HG03103 (cell line): ENCODE results near the gene EFCAB8.
"Not testable (repeated sequence)": the region's sequence is repeated elsewhere in the genome, so short reads cannot be mapped to it uniquely, and the experiment has no call there.

ENCODE experiments used
- ATAC-seq: cut with Tn5 transposase; IDR thresholded peaks from one replicate; pipeline ENCODE4 v1.9.1; 2021; ENCODE audit warnings: low read depth; ENCODE audit not compliant: unreplicated experiment

The EFCAB8 gene

GRCh38 chr20:32934580-32934979, 75.9 kb downstream of the EFCAB8 start:
- no peak for ATAC-seq

DNA sequence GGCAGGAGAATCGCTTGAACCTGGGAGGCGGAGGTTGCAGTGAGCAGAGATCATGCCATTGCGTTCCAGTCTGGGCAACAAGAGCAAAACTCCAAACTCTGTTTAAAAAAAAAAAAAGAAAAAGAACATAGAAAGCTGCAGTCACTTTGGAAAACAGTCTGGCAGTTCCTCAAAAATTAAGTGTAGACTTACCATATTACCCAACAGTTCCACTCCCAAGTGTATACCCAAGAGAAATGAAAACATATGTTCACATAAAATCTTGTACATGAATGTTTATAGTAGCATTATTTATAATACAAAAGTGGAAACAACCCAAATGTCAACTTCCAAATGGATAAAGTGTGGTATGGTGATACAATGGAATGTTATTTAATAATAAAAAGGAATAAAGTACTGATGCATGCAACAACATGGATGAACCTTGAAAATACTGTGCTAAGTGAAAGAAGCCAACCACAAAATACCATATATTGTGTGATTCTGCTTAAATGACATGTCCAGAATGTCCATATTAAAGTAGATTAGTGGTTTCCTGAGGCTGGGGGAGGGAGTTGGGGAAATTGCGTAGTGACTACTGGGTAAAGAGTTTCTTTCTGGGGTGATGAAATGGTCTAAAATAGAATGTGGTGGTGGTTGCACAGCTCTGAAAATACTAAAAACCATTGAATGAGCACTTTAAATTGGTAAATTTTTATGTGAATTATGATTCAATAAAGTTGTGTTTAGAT, 82.6 kb downstream of the EFCAB8 start:
- ATAC-seq: no peak

GRCh38 chr20:32943490-32944052, 84.8 kb downstream of the EFCAB8 start:
- no peak for ATAC-seq

DNA sequence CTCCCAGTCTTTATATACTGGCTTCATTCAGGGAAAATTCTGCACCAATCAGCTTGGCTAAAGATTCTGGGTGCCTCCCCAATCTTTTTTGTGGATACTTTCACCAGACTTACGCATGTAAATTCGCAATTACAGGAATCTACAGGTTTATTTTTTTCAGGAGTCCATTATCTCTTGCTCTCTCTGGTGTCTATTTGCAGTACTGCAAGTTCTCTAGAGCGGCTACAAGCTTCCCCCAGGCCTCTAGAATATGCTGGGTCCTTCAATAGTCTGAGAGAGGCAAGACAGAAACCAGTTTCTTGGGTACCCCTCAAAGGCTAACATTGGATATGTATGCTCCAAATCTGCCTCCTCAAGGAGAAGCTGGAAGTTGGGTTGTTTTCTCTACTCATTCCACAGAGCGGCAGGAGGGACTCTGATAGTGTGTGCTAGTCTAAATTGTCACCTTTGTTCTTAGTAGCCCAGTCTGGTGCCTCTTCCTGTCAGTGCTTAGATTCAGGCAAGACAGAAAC, 87.0 kb downstream of the EFCAB8 start:
- ATAC-seq: no peak

GRCh38 chr20:32946629-32947028, 87.9 kb downstream of the EFCAB8 start:
- ATAC-seq: no peak

GRCh38 chr20:32950539-32950938, 91.8 kb downstream of the EFCAB8 start:
- ATAC-seq: not testable (repeated sequence)

GRCh38 chr20:32957459-32957858, 98.7 kb downstream of the EFCAB8 start:
- no peak for ATAC-seq

- ATAC-seq: no peak
Measured at GRCh38 chr20:32958574-32958973, 99.9 kb downstream of the EFCAB8 start.

GRCh38 chr20:32959351-32960221, 100.9 kb downstream of the EFCAB8 start:
- ATAC-seq: no peak

GRCh38 chr20:32960222-32960518, 101.4 kb downstream of the EFCAB8 start:
- ATAC-seq: no peak

- no peak for ATAC-seq
Measured at GRCh38 chr20:32960849-32961731, 102.4 kb downstream of the EFCAB8 start.

DNA sequence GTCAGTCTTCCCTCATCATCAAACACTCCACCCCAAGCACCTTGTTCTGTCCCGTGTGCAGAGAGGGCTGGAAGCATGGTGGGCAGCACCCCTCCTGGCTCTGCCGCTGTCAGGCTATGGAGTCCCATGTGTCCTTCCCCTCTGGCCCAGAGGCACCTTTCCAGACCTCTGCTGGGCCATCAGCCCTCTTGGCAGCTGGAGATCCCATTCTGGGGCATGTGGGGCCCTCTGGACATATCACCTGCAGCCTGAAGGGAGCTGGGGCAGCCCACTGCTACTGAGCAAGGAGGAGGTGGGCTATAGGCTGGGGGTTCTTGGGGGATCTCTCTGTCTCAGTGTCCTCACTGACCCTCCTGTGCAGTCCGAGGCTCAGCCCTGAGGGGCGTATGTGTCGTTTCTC, 103.3 kb downstream of the EFCAB8 start:
- no peak for ATAC-seq

DNA sequence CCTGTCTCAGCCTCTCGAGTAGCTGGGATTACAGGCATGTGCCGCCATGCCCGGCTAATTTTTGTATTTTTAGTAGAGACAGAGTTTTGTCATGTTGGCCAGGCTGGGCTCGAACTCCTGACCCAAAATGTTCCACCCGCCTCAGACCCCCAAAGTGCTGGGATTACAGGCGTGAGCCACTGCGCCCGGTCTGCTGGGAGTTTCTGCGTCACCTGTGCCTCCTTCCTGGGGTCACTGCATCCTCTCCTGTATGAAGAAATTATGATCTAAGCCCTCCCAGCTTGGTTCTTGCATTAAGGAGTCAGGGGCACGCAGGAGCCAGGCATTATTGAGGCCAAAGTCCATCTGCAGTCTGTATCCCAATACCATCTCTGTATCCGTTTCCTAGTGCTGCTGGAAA, 103.9 kb downstream of the EFCAB8 start:
- not testable (repeated sequence) for ATAC-seq

DNA sequence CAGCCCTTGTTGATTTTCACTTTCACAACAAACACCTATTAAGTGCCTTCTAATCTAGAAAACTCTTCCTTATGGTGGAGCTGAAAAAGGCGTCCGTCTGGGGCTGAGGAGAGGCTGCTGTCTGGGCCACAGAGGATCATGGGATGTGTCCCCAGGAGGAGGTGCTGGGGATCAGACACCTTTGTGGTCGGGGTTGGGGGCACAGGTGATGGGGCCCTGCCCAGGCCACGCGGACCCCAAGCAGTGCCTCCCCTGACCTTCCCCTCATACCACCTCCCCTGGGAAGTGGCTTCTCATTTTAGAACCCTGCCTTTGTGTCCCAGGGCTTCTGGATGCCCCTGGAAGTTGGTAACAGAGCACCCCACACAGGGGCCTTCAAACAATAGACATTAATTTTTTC, 104.5 kb downstream of the EFCAB8 start:
- no peak for ATAC-seq

DNA sequence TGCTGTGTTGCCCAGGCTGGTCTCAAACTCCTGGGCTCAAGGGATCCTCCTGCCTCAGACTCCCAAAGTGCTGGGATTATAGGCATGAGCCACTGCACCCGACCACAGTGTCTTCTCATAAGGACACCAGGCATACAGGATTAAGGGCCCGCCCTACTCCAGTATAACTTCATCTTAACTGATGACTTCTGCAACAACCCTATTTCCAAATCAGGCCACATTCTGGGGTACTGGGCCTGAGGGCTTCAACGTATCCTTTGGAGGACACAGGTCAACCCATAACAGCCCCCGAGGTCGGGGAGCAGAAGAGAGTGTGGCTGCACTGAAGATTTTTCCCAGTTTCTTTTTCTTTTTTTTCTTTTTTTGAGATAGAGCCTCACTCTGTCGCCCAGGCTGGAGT, 105.9 kb downstream of the EFCAB8 start:
- no peak for ATAC-seq

DNA sequence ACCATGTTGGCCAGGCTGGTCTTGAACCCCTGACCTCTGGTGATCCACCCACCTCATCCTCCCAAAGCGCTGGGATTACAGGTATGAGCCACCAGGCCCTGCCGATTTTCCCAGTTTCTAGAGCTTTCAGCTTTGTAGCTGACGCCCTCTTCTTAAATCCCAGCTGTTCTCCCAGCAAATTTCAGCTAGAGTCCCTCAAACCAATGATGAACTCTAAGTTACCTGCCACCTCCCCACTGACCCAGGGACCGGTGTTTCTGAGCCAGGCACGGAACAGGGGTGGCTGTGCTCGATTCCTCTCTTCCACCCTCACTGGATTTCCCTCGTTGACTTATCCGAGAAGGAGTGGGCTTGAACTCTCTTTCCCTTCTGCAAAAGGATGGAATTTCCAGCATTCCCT, 106.4 kb downstream of the EFCAB8 start:
- ATAC-seq: no peak

DNA sequence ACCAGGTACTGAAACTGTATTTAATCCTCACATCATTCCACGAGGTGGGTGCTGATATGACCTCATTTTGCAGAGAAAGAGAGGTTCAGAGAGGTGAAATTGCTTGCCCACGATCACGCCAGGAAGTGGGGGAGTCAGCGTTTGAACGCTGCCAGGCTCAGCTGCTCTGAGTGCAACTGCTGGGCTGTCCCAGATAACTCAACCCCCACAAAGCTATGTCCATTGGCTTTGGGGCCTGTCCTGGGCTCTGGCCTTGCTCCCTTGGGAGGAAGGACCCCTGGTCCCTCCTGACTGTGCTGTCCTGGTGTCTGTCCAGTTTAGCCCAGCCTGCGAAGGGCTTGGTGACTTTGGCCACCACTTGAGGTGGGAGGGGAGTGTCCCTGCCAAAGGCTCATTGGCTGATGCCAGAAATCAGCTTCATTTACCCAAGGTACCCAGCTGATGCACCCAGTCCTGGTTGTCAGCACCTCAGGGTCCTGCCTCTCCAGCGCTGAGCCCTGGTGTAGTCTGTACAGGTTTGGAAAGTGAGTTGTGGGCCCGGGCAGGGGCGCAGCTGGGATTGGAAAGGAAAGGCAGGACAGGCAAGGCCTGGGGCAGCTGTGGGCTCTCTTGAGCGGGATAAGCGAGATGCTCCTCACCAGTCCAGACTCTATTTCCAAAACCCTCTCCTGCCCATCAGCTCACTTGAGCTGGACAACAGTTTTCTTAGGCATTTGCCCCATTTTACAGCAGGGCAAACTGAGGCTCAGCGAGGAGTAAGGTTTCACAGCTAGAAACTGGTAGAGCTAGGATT, 107.1 kb downstream of the EFCAB8 start:
- no peak for ATAC-seq

GRCh38 chr20:32966382-32966781, 107.7 kb downstream of the EFCAB8 start:
- no peak for ATAC-seq

DNA sequence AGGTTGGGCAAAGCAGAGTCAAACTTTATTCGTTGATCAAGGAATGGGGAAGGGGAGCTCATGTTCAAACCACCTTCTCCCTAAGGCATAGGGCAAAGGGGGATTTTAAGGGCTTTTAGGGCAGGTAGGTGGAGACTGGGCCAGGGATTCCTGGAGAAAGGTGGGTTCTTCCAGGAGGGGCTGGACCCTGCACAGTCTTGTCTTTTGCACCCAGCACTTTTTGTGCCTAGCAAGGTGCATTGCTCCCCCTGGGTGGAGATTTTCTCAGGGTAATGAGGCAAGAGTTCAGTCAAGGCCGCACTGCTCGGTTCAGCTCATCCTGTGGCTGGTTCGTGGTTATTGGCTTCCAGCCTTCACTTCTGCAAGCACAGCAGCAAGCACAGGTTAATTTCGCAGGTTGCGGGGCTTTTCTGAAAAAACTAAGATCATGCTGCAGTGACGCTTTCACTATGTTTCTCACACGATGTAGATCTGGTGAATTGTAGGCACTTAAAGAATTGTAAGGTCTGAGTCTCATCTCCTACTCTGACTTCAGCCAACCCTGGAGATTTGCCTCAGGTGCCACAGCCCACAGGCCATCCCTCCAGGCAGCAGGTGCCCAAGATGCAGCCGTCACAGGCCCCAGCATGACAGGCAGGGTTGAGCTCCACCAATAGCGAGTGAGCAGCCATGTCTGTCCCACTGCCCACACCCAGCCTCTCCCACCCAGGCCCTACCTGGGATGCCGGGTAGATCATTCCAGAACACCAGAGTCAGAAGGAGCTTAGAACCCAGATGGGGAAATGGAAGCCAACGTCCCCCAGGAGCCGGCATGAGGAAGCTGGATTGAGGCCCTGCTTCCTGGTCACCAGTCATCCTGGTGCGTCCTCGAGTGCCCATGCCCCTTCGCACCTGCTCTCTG, 108.4 kb downstream of the EFCAB8 start:
- ATAC-seq: no peak
